Posterior vena cava (tissue), 2 donors: ENCODE results near the gene RNASE13. TPM values are rescaled to one million over a fixed set of nuclear protein-coding genes. Genes with fewer than 3 reads are reported as not detected.
"Not testable (repeated sequence)": the region's sequence is repeated elsewhere in the genome, so short reads cannot be mapped to it uniquely, and the experiment has no call there.

Source experiments
- DNase-seq: peaks from one replicate; pipeline ENCODE4 v3.0.0-alpha.2; 2020; ENCODE audit warnings: low spot score
- intact Hi-C, 2 donors: fragments of 100-400 bp; cut with DNase I; formaldehyde crosslinking; loops; one replicate each; pipeline versions ENCODE4 v1.14.1 to v1.14.2; 2022 to 2023
- total RNA-seq, 2 donors: library from RNA; stranded (reverse); fragmentation: NEBNext Ultra II Directional; extraction: Animal tissue kit (Norgen Biotek cat#: 25700); gene quantifications; one replicate each; pipeline ENCODE4 v1.2.1, GENCODE V29; 2021
- donor health status: DM: yes; HTN: yes; CAD: no.
- donor health status: DM: yes; HTN: yes; CAD: no.

The RNASE13 gene
- total RNA-seq, 2 donors from 2014 or later: not detected

GRCh38 chr14:21026274-21026987 is 8.2 kb downstream of the RNASE13 start:
- intact Hi-C loops: no loop called here
- no peak for DNase-seq

- intact Hi-C loops: no loop called here
- peak; percentile 81 for DNase-seq
Observed at GRCh38 chr14:21025371-21026273, 9.0 kb downstream of the RNASE13 start.

- intact Hi-C loops: loop anchor here in 1 of 2 donors (5.0 kb wide), 1 partner anchor 68 kb away; no protein-coding TSS in a partner anchor
- DNase-seq: peak; percentile 87
Observed at GRCh38 chr14:21024585-21025370, 9.8 kb downstream of the RNASE13 start, which contains the start of gene NDRG2. NDRG2 (minus strand) TSS chr14:21025061; CDS start chr14:21023315, 1,746 bp downstream.

GRCh38 chr14:21023817-21024584 is 10.6 kb downstream of the RNASE13 start:
- intact Hi-C loops: loop anchor here in 1 of 2 donors (5.0 kb wide), 1 partner anchor 68 kb away; no protein-coding TSS in a partner anchor
- DNase-seq: no peak

GRCh38 chr14:21023174-21023573 is 11.4 kb downstream of the RNASE13 start:
- intact Hi-C loops: loop anchor here in 1 of 2 donors (5.0 kb wide), 1 partner anchor 69 kb away; no protein-coding TSS in a partner anchor
- DNase-seq: no peak

GRCh38 chr14:21022686-21023085 is 11.9 kb downstream of the RNASE13 start:
- intact Hi-C loops: loop anchor here in 1 of 2 donors (5.0 kb wide), 1 partner anchor 70 kb away; no protein-coding TSS in a partner anchor
- DNase-seq: no peak

GRCh38 chr14:21020977-21021545 is 13.5 kb downstream of the RNASE13 start:
- intact Hi-C loops: loop anchor here in 1 of 2 donors (5.0 kb wide), 1 partner anchor 71 kb away; no protein-coding TSS in a partner anchor
- no peak for DNase-seq

- DNase-seq: no peak
- intact Hi-C loops: no loop called here
Observed at GRCh38 chr14:21019366-21019765, 15.2 kb downstream of the RNASE13 start.

- intact Hi-C loops: no loop called here
- DNase-seq: no peak
Observed at GRCh38 chr14:21018781-21019180, 15.8 kb downstream of the RNASE13 start.

- no peak for DNase-seq
- intact Hi-C loops: no loop called here
Observed at GRCh38 chr14:21018286-21018685, 16.3 kb downstream of the RNASE13 start.

- intact Hi-C loops: loop anchor here (2.0 kb wide), 2 partner anchors 21 to 73 kb away; no protein-coding TSS in a partner anchor
- DNase-seq: no peak
Observed at GRCh38 chr14:21017528-21018245, 16.9 kb downstream of the RNASE13 start.

GRCh38 chr14:21016413-21017190 is 18.0 kb downstream of the RNASE13 start:
- no peak for DNase-seq
- intact Hi-C loops: loop anchor here (2.0 kb wide), 2 partner anchors 22 to 74 kb away; no protein-coding TSS in a partner anchor

GRCh38 chr14:21015312-21015711 is 19.3 kb downstream of the RNASE13 start:
- no peak for DNase-seq
- intact Hi-C loops: no loop called here

GRCh38 chr14:21014761-21015190 is 19.8 kb downstream of the RNASE13 start:
- intact Hi-C loops: no loop called here
- peak; percentile 91 for DNase-seq

GRCh38 chr14:21011136-21011535 is 23.5 kb downstream of the RNASE13 start:
- intact Hi-C loops: no loop called here
- no peak for DNase-seq

GRCh38 chr14:21009721-21010120 is 24.9 kb downstream of the RNASE13 start:
- DNase-seq, intact Hi-C loops: not testable (repeated sequence)
